Endothelial cell of umbilical vein (primary cell): Measurements from ENCODE around the gene PRMT9. TPM values are rescaled to one million over a fixed set of nuclear protein-coding genes. Genes with fewer than 3 reads are reported as not detected.

ENCODE experiments used
- BruUV-seq: library from RNA; stranded (reverse); fragments of 400-500 nt; replicated peaks from 2 replicates; lab custom pipeline; 2021; lab: Mats Ljungman, UMichigan
- CTCF ChIA-PET: fragments of 300-600, 350-600 bp; sonication (Branson Sonifier 250); formaldehyde crosslinking; loops from one replicate; lab custom pipeline; 2021; ENCODE audit warnings: antibody characterized with exemption, inconsistent platforms; lab: Charles Lee
- POLR2A ChIA-PET: fragments of 300-600, 350-600 bp; sonication (Branson Sonifier 250); formaldehyde crosslinking; loops from one replicate; lab custom pipeline; 2021; ENCODE audit warnings: antibody characterized with exemption, inconsistent platforms; lab: Charles Lee
- DNase-seq: peaks from one replicate; pipeline ENCODE4 v3.0.0-alpha.2; 2011; ENCODE audit warnings: low read depth, low spot score
- FAIRE-seq: peaks from 2 replicates; lab custom pipeline; 2011; peaks lifted over from hg19 to GRCh38; lab: Jason Lieb, UNC
- H2AFZ ChIP-seq: 2 replicates; pipeline ENCODE4 v1.6.0; 2012; ENCODE audit warnings: low read depth, low read length, control low read depth, inconsistent platforms
- H3K27ac ChIP-seq: 2 replicates; pipeline ENCODE4 v1.5.1; 2011; ENCODE audit warnings: low read depth, mild to moderate bottlenecking, control low read depth, low read length, moderate library complexity; ENCODE audit not compliant: insufficient read depth
- H3K27me3 ChIP-seq, 2 experiments: 2 replicates each; pipeline versions ENCODE4 v1.6.0 to v1.6.1; 2011; ENCODE audit warnings: low read length in 2 of 2, mixed read lengths in 1 of 2; ENCODE audit not compliant: control insufficient read depth in 2 of 2, insufficient read depth in 2 of 2
- H3K36me3 ChIP-seq, 2 experiments: 2 replicates in 1 of 2; 3 replicates in 1 of 2; pipeline ENCODE4 v1.5.1; 2011; ENCODE audit warnings: low read length in 2 of 2, mild to moderate bottlenecking in 1 of 2, moderate library complexity in 1 of 2; ENCODE audit not compliant: control insufficient read depth in 2 of 2, insufficient read depth in 2 of 2; ENCODE audit errors: extremely low read depth in 1 of 2
- H3K4me1 ChIP-seq: 3 replicates; pipeline ENCODE4 v1.5.1; 2011; ENCODE audit warnings: mild to moderate bottlenecking, low read length; ENCODE audit not compliant: control insufficient read depth, insufficient read depth; ENCODE audit errors: extremely low read depth
- H3K4me2 ChIP-seq: 2 replicates; pipeline ENCODE4 v1.6.1; 2011; ENCODE audit warnings: low read length, control low read depth, mixed read lengths; ENCODE audit not compliant: insufficient read depth
- H3K4me3 ChIP-seq, 3 experiments: fragments of 200-600 bp in 1 of 3; sonication (generic), shearing (Covaris generic) in 1 of 3; replicated peaks in 1 of 3; 2 replicates each; pipeline ENCODE4 v1.5.1; 2011 to 2016; ENCODE audit warnings: control low read depth in 3 of 3, low read length in 3 of 3, mild to moderate bottlenecking in 2 of 3, inconsistent platforms in 1 of 3, low read depth in 1 of 3, moderate library complexity in 1 of 3; ENCODE audit not compliant: insufficient read depth in 1 of 3
- H3K79me2 ChIP-seq: 2 replicates; pipeline ENCODE4 v1.6.0; 2012; ENCODE audit warnings: low read length, inconsistent platforms; ENCODE audit not compliant: control insufficient read depth, insufficient read depth
- H3K9ac ChIP-seq: replicated peaks from 2 replicates; pipeline ENCODE3; 2011; ENCODE audit warnings: low read length, control low read depth; ENCODE audit not compliant: insufficient read depth; ENCODE audit errors: extremely low read depth
- H3K9me1 ChIP-seq: replicated peaks from 3 replicates; pipeline ENCODE4 v1.6.0; 2011; ENCODE audit warnings: mild to moderate bottlenecking, low read length; ENCODE audit not compliant: control insufficient read depth, insufficient read depth; ENCODE audit errors: extremely low read depth
- H3K9me3 ChIP-seq: replicated peaks from 2 replicates; pipeline ENCODE4 v1.5.1; 2012; ENCODE audit warnings: low read length, inconsistent platforms; ENCODE audit not compliant: control insufficient read depth, insufficient read depth
- H4K20me1 ChIP-seq: replicated peaks from 2 replicates; pipeline ENCODE3; 2011; ENCODE audit warnings: mild to moderate bottlenecking, low read length; ENCODE audit not compliant: control insufficient read depth, insufficient read depth; ENCODE audit errors: extremely low read depth
- EZH2 ChIP-seq: IDR thresholded peaks from 2 replicates; pipeline ENCODE4 v1.6.1; 2012; ENCODE audit warnings: borderline replicate concordance, low read depth, mild to moderate bottlenecking, moderate library complexity, low read length, inconsistent platforms; ENCODE audit not compliant: severe bottlenecking
- JUN ChIP-seq: IDR thresholded peaks from 2 replicates; pipeline ENCODE4 v1.6.1; 2011; ENCODE audit warnings: borderline replicate concordance, low read depth; ENCODE audit not compliant: insufficient read length, insufficient read depth
- MYC ChIP-seq: IDR thresholded peaks from one replicate; pipeline ENCODE4 v1.6.1; 2011; ENCODE audit warnings: mild to moderate bottlenecking, low read depth, low read length
- POLR2AphosphoS5 ChIP-seq: IDR thresholded peaks from 2 replicates; pipeline ENCODE4 v1.6.1; 2012; ENCODE audit warnings: low read depth, mild to moderate bottlenecking, control low read depth, low read length, moderate library complexity; ENCODE audit not compliant: insufficient read depth
- dilution Hi-C: fragments of 300-500 bp; cut with MboI; formaldehyde crosslinking; loops from one replicate; pipeline ENCODE4 v1.15.0; 2019; ENCODE audit warnings: low sequenced_read_pairs; ENCODE audit not compliant: extremely low pct_ligation_motif_present
- intact Hi-C: fragments of 100-400 bp; cut with micrococcal nuclease; formaldehyde crosslinking; loops from one replicate; pipeline ENCODE4 v1.10.0; 2022
- polyA plus RNA-seq, 4 experiments: library from polyadenylated mRNA; depleted of rRNA in 3 of 4; stranded (reverse) in 3 of 4; unstranded in 1 of 4; fragments of >200 nt; gene quantifications; 2 replicates each; pipeline versions ENCODE4 v1.2.1 to v1.2.3, GENCODE V29; 2011 to 2012; ENCODE audit warnings: missing spikeins in 1 of 4
- total RNA-seq: library from RNA; stranded (reverse); gene quantifications from 2 replicates; pipeline ENCODE4 v1.2.3, GENCODE V29; 2021
- TF ChIP-seq, protein P1 (sequence below): IDR thresholded peaks from 2 replicates; pipeline ENCODE4 v1.6.1; 2011; ENCODE audit not compliant: insufficient read depth, insufficient read length
- TF ChIP-seq, protein P2 (sequence below), 2 donors: IDR thresholded peaks; 1 replicate in 1 of 2; 2 replicates in 1 of 2; pipeline ENCODE4 v1.5.1; 2011; ENCODE audit warnings: low read length in 2 of 2, mild to moderate bottlenecking in 2 of 2, moderate library complexity in 2 of 2, control low read depth in 1 of 2, inconsistent platforms in 1 of 2, low read depth in 1 of 2; ENCODE audit not compliant: insufficient read depth in 1 of 2; ENCODE audit errors: extremely low read depth in 1 of 2

PRMT9 gene
- total and polyA plus RNA-seq, 2 donors (not counting 3 experiments of a cell fraction or from before 2014, with no cell fraction given), result 3.2 to 9.0 TPM

DNA sequence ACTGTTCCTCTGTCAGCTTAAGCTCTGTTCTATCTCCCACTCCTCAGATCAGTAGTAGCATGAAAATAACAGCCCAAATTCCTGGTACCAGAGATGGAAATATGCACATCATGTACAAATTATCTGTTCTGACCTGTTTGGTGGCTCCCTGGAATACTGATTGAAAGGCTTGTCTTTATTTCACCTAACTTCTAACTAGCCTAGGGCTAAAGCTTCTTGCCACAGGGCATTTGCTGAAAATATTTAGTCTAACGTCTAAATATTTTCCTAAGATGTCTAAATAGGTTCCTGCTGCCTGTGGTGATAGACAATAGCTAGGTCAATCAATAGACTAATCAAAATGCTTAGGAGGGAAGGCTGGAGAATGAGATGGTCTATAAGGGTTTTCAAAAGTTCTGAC, 12.9 kb upstream of the PRMT9 start:
- Histone ChIP-seq H3K36me3 (no peaks in the 10 kb centered on the region), H2AFZ (no peak overlapping the region), H3K4me2 (no peak overlapping the region), H3K27ac (no peak overlapping the region), H4K20me1 (no peaks in the 10 kb centered on the region), H3K4me1 (no peaks in the 10 kb centered on the region), H3K9ac (no peak overlapping the region), H3K9me1 (no peaks in the 10 kb centered on the region), H3K4me3 (no peak overlapping the region), H3K27me3 (peaks cover 3 to 8% of the 10 kb centered on the region in 2 experiments), H3K79me2 (no peaks in the 10 kb centered on the region), H3K9me3 (no peaks in the 10 kb centered on the region)
- BruUV-seq, result no TSS peak
- ChIA-PET CTCF (interaction anchor here (1.8 to 3.7 kb wide), 2 partner anchors 12 to 170 kb away, joined by 6 to 26 read pairs; no protein-coding TSS in a partner anchor), POLR2A (no interaction called here)
- TF ChIP-seq POLR2AphosphoS5 (no peak), JUN (no peak), MYC (no peak), EZH2 (no peak)
- TF ChIP-seq, protein P1, sequence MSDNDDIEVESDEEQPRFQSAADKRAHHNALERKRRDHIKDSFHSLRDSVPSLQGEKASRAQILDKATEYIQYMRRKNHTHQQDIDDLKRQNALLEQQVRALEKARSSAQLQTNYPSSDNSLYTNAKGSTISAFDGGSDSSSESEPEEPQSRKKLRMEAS, result no peak
- TF ChIP-seq, protein P2, sequence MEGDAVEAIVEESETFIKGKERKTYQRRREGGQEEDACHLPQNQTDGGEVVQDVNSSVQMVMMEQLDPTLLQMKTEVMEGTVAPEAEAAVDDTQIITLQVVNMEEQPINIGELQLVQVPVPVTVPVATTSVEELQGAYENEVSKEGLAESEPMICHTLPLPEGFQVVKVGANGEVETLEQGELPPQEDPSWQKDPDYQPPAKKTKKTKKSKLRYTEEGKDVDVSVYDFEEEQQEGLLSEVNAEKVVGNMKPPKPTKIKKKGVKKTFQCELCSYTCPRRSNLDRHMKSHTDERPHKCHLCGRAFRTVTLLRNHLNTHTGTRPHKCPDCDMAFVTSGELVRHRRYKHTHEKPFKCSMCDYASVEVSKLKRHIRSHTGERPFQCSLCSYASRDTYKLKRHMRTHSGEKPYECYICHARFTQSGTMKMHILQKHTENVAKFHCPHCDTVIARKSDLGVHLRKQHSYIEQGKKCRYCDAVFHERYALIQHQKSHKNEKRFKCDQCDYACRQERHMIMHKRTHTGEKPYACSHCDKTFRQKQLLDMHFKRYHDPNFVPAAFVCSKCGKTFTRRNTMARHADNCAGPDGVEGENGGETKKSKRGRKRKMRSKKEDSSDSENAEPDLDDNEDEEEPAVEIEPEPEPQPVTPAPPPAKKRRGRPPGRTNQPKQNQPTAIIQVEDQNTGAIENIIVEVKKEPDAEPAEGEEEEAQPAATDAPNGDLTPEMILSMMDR (IDR thresholded peaks at IDR 0.05; ENCODE audit: extremely low read depth in 1 of 2, insufficient read depth in 1 of 2, low read depth in 1 of 2, low read length in 2 of 2), result no peak
- no peak for FAIRE-seq
- dilution Hi-C loops, result no loop called here
- DNase-seq, result no peak
- intact Hi-C loops, result no loop called here
